HG02943 (cell line): ENCODE data around the gene ZNF142.

Experiments
- ATAC-seq: cut with Tn5 transposase; IDR thresholded peaks from one replicate; pipeline ENCODE4 v1.9.1; 2021; ENCODE audit warnings: mild to moderate bottlenecking, low read depth, moderate library complexity; ENCODE audit not compliant: unreplicated experiment

Gene ZNF142

GRCh38 chr2:218605432-218605831 is 54.0 kb downstream of the ZNF142 start:
- no peak for ATAC-seq
